Stimulated activated CD4-positive, alpha-beta T cell treated with anti-CD3 and anti-CD28 coated beads, Interleukin-12 subunit alpha, Interleukin-12 subunit beta, amount 100 ng/mL, for 48 hours (primary cell): ENCODE measurements around the gene ALDH1A3.
"Not testable (repeated sequence)": the region's sequence is repeated elsewhere in the genome, so short reads cannot be mapped to it uniquely, and the experiment has no call there.

Experiments used
- DNase-seq, 3 donors: peaks; one replicate each; pipeline ENCODE4 v3.0.0-alpha.2; 2020; ENCODE audit warnings: low read depth in 2 of 3, low spot score in 1 of 3

Gene ALDH1A3

GRCh38 chr15:100879464-100880138 lies at the start of gene ALDH1A3:
TSS of gene ALDH1A3 (plus strand) at chr15:100879831. CDS start at chr15:100879908, 77 bp downstream.
- no peak for DNase-seq

GRCh38 chr15:100831467-100831866 lies 48.2 kb upstream of the ALDH1A3 start:
- no peak for DNase-seq

- no peak for DNase-seq
These were observed 47.3 kb upstream of the ALDH1A3 start for GRCh38 chr15:100832149-100832942.

- no peak for DNase-seq
These were observed 45.9 kb upstream of the ALDH1A3 start for GRCh38 chr15:100833417-100834389.

GRCh38 chr15:100834731-100835130 lies 44.9 kb upstream of the ALDH1A3 start:
- DNase-seq = no peak

- DNase-seq = no peak
These were observed 44.0 kb upstream of the ALDH1A3 start for GRCh38 chr15:100835636-100836035.

GRCh38 chr15:100836501-100836900 lies 43.1 kb upstream of the ALDH1A3 start:
- no peak for DNase-seq

GRCh38 chr15:100841426-100841825 lies 38.2 kb upstream of the ALDH1A3 start:
- no peak for DNase-seq

GRCh38 chr15:100842756-100843730 lies 36.6 kb upstream of the ALDH1A3 start:
- DNase-seq = no peak

GRCh38 chr15:100844167-100844566 lies 35.5 kb upstream of the ALDH1A3 start:
- DNase-seq = no peak

GRCh38 chr15:100844778-100845177 lies 34.9 kb upstream of the ALDH1A3 start:
- DNase-seq = no peak

- no peak for DNase-seq
These were observed 32.4 kb upstream of the ALDH1A3 start for GRCh38 chr15:100847194-100847593.

- peak; percentile 11 to 35 (median 30) for DNase-seq
These were observed 30.4 kb upstream of the ALDH1A3 start for GRCh38 chr15:100849021-100849854.

GRCh38 chr15:100849855-100850218 lies 29.8 kb upstream of the ALDH1A3 start:
- no peak for DNase-seq

GRCh38 chr15:100851428-100852015 lies 28.1 kb upstream of the ALDH1A3 start:
- DNase-seq = not testable (repeated sequence)

GRCh38 chr15:100852630-100853029 lies 27.0 kb upstream of the ALDH1A3 start:
- no peak for DNase-seq

GRCh38 chr15:100853676-100854440 lies 25.8 kb upstream of the ALDH1A3 start:
- DNase-seq = no peak

GRCh38 chr15:100856867-100857266 lies 22.8 kb upstream of the ALDH1A3 start:
- no peak for DNase-seq
